HUDEP-2 (cell line): ENCODE measurements around the gene PRPSAP2.

Experiments used
- DNase-seq, 76 experiments: peaks; one replicate each; lab custom pipeline; 2025; ENCODE audit not compliant: unreplicated experiment in 76 of 76; lab: John Stamatoyannopoulos, UW

Gene PRPSAP2

DNA sequence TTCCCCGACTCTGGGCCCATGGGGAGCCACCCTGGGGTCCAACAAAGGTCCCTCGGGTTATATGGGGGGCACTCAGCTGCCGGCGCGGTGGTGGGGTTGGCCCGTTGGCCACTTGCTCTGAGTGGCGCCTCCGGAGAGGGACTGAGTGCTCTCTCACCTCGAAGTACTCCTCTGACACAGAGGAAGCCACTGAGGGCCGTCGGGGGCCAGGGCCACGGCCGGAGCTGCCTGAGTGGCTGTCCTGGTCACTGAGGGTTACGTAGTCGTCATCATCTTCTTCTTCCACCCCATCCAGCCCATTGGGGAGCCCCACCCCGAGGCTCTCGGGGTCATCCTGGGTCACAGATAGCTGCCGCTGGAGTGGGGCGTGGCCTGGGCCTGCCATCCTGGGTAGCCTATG is 119.7 kb downstream of the PRPSAP2 start:
- no peak for DNase-seq

DNA sequence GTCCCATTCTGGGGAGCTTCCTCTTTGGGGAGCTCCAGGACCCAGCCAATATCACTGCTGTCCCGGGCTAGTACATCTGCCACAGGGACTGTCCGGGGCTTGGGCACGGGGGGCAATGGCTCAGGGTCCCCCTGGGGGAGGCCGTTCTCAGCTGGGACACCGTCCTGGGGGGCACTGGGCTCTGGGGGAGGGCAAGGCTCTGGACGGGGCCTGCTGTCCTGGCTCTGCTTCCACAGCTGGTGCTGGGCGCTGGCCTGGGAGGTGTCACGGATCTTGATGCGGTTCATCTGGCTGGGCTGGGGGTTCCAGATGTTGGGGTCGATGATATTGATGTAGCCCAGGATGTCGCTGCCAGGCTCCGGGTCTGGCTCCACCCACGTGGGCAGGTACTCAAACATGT is 120.1 kb downstream of the PRPSAP2 start:
- DNase-seq, result no peak

DNA sequence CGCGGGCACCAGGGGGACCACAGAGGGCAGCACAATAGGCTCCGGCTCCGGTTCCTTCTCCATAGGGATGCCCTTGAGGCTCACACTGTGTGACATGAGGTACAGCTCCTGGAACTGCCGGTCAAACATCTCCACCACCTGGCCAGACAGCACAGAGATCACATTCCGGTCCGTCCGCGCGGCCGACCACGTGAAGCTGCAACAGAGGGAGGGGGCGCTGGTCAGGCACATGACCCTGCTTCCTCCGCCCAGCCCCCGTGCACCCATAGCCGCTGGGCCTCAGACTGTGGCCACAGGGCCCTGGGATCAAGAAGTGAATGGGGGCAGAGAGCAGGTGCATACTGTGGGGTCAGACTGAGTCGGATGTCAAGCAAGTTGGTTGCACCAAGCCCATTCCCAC is 120.7 kb downstream of the PRPSAP2 start:
- DNase-seq, result no peak
